Measurements from ENCODE around the gene KCTD14.

Gene KCTD14

GRCh38 chr11:78057462-78058055, 34.5 kb upstream of the KCTD14 start:
- no peaks in the 10 kb centered on the region for H3K4me1 ChIP-seq (ENCODE audit: low read length)
- no peak overlapping the region for H3K4me3 ChIP-seq (ENCODE audit: low read length)
- H3K79me2 ChIP-seq (ENCODE audit: low read length): no peaks in the 10 kb centered on the region
- no peaks in the 10 kb centered on the region for H3K9me2 ChIP-seq (replicated peaks; ENCODE audit: insufficient read depth, low read length)
- H3K9me3 ChIP-seq (replicated peaks; ENCODE audit: insufficient read depth, low read length): no peaks in the 10 kb centered on the region
- DNase-seq: no peak
- no peak overlapping the region for H3K4me2 ChIP-seq (ENCODE audit: low read depth, low read length)
- H3K27ac ChIP-seq (ENCODE audit: low read length): no peak overlapping the region
- TF ChIP-seq EZH2 (optimal IDR thresholded peaks at IDR 0.05; ENCODE audit: low read depth, low read length) (no peak), CTCF (IDR thresholded peaks at IDR 0.05; ENCODE audit: low read length) (no peak), EZH2phosphoT487 (IDR thresholded peaks at IDR 0.05; ENCODE audit: low read length) (no peak)
- no peak overlapping the region for H2AFZ ChIP-seq (ENCODE audit: low read length)
- H4K20me1 ChIP-seq (ENCODE audit: insufficient read depth, low read length): no peaks in the 10 kb centered on the region
- no peaks in the 10 kb centered on the region for H3K36me3 ChIP-seq (replicated peaks; ENCODE audit: insufficient read depth, low read length)
- no peak overlapping the region for H3K9ac ChIP-seq (ENCODE audit: low read length)
- no peaks in the 10 kb centered on the region for H3K27me3 ChIP-seq (replicated peaks; ENCODE audit: insufficient read depth, low read length)
- H3F3A ChIP-seq (ENCODE audit: insufficient read depth, low read length): no peaks in the 10 kb centered on the region

- Histone ChIP-seq H3F3A (ENCODE audit: insufficient read depth, low read length) (no peaks in the 10 kb centered on the region), H3K4me3 (ENCODE audit: low read length) (no peak overlapping the region), H3K4me2 (ENCODE audit: low read depth, low read length) (no peak overlapping the region), H3K27me3 (replicated peaks; ENCODE audit: insufficient read depth, low read length) (no peaks in the 10 kb centered on the region), H3K27ac (ENCODE audit: low read length) (no peak overlapping the region), H3K9ac (ENCODE audit: low read length) (no peak overlapping the region), H3K9me2 (replicated peaks; ENCODE audit: insufficient read depth, low read length) (no peaks in the 10 kb centered on the region), H3K9me3 (replicated peaks; ENCODE audit: insufficient read depth, low read length) (no peaks in the 10 kb centered on the region), H3K36me3 (replicated peaks; ENCODE audit: insufficient read depth, low read length) (no peaks in the 10 kb centered on the region), H4K20me1 (ENCODE audit: insufficient read depth, low read length) (no peaks in the 10 kb centered on the region), H3K79me2 (ENCODE audit: low read length) (no peaks in the 10 kb centered on the region), H3K4me1 (ENCODE audit: low read length) (no peaks in the 10 kb centered on the region), H2AFZ (ENCODE audit: low read length) (no peak overlapping the region)
- TF ChIP-seq EZH2phosphoT487 (IDR thresholded peaks at IDR 0.05; ENCODE audit: low read length): no peak
- TF ChIP-seq EZH2 (optimal IDR thresholded peaks at IDR 0.05; ENCODE audit: low read depth, low read length): no peak
- no peak for TF ChIP-seq CTCF (IDR thresholded peaks at IDR 0.05; ENCODE audit: low read length)
- DNase-seq: no peak
Observed at GRCh38 chr11:78056093-78056492, 33.0 kb upstream of the KCTD14 start.

- no peak overlapping the region for H3K4me2 ChIP-seq (ENCODE audit: low read depth, low read length)
- H3K79me2 ChIP-seq (ENCODE audit: low read length): no peaks in the 10 kb centered on the region
- no peaks in the 10 kb centered on the region for H3K9me2 ChIP-seq (replicated peaks; ENCODE audit: insufficient read depth, low read length)
- no peaks in the 10 kb centered on the region for H3K27me3 ChIP-seq (replicated peaks; ENCODE audit: insufficient read depth, low read length)
- no peak for DNase-seq
- H3K36me3 ChIP-seq (replicated peaks; ENCODE audit: insufficient read depth, low read length): no peaks in the 10 kb centered on the region
- TF ChIP-seq CTCF (IDR thresholded peaks at IDR 0.05; ENCODE audit: low read length): no peak
- no peak for TF ChIP-seq EZH2phosphoT487 (IDR thresholded peaks at IDR 0.05; ENCODE audit: low read length)
- TF ChIP-seq EZH2 (optimal IDR thresholded peaks at IDR 0.05; ENCODE audit: low read depth, low read length): no peak
- no peak overlapping the region for H3K4me3 ChIP-seq (ENCODE audit: low read length)
- no peaks in the 10 kb centered on the region for H3K4me1 ChIP-seq (ENCODE audit: low read length)
- no peaks in the 10 kb centered on the region for H3K9me3 ChIP-seq (replicated peaks; ENCODE audit: insufficient read depth, low read length)
- no peak overlapping the region for H3K27ac ChIP-seq (ENCODE audit: low read length)
- no peak overlapping the region for H2AFZ ChIP-seq (ENCODE audit: low read length)
- H4K20me1 ChIP-seq (ENCODE audit: insufficient read depth, low read length): no peaks in the 10 kb centered on the region
- H3K9ac ChIP-seq (ENCODE audit: low read length): no peak overlapping the region
- no peaks in the 10 kb centered on the region for H3F3A ChIP-seq (ENCODE audit: insufficient read depth, low read length)
Observed at GRCh38 chr11:78054971-78055370, 31.9 kb upstream of the KCTD14 start.

All from MM.1S (cell line).